IPS DF 19.7 (cell line): ENCODE measurements around the gene TAF3.

Experiments used
- DNase-seq: peaks from one replicate; pipeline ENCODE4 v3.0.0-alpha.2; 2013; ENCODE audit warnings: low read depth, low spot score

Gene TAF3

DNA sequence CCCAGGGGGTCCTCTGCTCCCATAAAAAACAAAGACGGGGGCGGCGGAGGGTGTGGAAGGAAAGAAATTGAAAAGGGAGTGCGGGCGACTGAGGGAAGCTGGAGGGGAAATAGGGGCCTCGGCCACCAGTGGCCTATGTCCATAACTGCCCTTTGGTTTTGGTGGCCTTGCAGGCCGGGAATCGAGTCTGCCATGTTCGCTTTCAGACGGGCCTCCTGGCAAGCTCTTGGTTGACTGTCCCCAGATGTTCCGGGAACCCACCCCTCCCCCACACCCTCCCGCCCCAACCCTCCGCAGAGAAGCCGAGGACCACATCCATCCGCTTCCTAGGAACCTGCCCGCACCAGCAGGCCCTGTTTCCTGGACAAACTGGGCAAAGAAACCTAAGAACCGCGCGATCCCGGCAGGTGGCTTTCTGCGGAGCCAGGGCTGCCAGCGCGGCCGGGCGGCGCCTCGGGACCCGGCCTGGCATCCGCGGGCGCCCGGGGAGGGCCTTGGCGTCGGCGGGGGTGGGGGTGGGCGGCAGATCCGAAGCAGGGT, 216.2 kb downstream of the TAF3 start:
- no peak for DNase-seq

DNA sequence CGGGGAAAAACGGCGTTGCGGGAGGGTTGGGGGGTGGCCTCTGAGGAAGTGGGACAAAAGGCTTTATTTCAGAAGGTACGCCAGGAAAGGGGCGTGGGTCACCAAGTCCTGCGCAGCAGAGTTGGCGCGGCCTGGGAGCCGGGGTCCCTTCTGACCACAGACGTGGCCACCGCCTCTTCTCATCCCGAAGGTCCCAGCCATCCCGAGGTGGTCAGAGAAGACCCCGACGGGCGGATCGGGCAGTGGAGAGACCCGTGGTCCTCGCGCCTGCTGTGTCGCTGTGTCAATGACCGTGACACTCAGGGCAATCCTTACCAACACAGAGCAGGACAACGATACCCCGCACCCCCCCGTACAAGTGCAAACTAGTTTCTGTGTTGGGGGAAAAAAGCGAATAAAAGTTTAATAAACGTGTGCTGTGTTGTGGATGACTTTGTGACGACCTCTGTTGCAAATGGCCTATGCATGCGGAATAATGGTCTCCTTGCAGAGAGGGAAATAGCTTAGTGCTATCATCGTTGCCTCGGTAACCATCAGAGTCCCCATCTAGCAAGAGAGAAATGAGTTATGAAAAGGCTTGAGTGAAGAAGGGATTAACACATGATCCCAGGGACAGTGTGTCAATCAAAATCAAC, 216.8 kb downstream of the TAF3 start:
- no peak for DNase-seq

DNA sequence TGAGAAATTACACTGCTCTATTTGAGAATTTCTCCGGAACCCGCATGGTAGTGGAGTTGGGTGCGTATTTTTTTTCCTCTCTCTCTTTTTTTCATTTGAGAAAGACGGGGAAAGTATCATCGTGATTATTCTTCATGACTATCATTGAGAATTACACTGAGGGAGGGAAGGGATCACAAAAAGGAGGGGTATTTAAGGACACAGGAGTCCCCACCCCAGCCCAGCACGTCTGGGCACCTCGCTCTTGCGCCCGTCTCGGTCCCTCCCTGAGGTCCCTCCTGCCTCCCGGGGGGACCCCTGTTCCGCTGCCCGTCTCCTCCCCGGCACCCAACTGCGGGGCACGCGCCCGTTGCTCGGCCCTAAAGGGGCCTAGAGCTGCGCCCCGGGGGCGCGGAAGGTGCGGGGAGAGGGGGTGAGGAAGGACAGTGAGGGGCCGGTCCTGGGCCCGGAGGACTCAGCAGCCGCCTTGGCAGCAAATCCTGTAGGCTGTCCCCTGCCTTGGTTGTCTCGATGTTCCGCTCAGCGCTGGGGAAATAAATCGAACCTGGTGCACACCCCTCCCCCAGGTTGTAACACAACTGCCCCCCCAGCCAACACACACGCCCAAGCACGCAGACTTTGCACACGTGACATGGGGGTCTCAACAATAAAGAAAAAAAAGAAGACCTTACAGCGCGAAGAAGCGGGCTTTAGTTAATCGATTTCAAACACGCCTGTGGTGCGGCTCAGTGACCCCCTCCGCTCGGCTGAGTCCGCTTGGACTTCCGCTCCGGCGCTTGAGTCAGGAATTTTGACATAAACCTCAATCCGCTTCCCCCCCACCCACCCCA, 217.6 kb downstream of the TAF3 start:
- DNase-seq = no peak

DNA sequence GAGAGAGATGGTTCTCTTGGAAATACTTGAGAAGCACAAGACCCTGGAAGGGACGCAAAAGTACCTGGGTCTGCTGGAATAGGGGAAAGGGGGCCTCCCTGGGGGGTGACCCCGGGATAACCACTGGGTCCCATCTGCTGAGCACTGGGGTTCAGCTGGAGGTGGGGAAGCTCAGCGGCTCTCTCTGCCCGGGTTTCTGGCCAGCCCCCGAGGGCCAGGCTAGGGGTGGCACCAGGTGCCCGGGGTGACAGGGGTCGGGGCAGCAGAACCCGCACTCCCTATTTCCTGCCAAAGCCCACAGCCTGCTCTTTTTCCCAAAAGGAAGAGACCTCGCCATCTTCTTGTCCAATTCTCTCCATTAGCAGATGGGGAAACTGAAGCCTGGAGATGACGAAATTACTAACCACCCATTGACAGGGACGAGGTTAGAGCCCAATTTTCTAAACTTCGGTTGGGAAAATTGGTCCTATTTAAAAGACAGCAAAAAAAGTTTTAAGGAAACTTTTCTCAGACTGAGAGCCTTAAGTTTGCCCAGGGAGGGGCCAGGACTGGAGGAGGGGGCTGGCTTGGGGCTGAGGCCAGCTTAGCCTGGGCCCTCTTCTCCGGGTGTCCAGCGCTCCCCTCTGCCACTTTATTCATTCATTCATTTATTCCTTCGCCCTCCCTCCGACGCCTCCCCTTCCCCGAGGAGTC, 218.3 kb downstream of the TAF3 start:
- DNase-seq = no peak

DNA sequence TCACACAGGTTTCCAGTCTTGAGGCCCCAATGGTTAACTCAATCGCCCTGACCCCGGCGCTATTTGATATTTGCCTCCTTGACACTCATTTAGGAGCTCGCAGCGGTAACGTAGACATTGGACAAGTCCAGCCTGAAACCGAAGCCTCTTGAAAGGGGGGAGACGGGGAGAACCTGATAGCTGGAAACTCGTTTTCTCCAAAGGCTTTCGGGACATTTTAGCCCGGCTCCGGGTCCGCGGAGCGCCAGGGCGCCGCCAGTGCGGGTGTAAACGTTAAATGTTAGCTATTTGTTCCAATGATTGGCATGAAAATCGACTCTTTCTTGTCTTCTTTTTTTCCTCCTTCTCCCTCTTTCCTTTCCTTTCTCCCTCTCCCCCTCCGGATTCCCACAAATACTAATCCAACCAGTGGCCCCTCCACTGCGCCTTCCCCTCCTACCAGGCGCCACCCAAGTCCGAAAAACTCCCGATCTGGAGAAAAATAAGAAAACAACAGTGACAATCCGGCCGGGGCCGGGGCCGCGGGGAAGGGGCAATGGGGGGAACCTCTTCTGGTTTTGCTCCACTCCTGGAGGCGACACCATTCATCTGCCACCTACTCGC, 219.0 kb downstream of the TAF3 start:
- no peak for DNase-seq

DNA sequence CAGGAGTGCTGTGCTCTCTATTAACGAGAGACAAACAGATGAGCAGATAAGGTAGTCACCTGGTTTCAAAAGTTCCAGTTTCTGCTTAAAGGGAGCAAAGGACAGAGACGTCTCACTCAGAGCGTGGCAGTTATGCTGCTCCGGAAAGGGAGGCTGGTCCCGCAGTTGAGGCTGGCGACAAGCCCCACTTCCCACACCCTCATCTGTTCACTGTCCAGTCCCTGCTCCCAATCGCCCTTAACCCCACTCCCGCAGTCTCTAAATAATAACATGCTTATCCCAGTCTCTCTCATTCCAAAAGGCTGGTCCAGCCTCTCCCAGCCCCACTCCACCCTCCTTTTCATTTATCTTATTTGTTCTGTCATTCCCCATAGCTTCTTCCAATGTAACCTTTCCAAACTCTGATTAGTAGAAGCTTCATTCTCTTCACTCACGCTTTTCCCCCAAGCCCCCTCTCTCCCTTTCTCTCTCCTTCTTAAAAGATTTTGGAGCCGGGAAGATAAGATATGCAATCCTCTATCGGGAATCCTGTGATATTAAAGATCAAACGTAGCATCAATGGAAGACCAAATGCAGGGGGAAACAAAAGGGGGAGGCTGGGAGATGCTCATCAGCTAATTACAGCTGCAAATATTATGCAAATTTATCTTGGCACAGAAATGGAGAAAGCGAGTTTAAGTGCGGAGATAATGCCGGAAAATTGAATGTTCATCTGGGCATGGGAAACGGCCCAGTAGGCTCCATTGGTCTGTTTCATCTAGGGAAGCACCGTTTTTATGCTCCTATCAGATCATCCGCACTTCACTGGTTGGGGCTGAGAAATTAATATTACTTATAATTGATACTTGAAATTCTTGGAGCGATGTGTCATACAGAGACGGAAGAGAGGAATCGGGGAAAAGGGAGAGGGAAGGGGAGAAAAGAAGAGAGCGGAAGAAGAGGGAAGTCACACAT, 219.9 kb downstream of the TAF3 start:
- no peak for DNase-seq

DNA sequence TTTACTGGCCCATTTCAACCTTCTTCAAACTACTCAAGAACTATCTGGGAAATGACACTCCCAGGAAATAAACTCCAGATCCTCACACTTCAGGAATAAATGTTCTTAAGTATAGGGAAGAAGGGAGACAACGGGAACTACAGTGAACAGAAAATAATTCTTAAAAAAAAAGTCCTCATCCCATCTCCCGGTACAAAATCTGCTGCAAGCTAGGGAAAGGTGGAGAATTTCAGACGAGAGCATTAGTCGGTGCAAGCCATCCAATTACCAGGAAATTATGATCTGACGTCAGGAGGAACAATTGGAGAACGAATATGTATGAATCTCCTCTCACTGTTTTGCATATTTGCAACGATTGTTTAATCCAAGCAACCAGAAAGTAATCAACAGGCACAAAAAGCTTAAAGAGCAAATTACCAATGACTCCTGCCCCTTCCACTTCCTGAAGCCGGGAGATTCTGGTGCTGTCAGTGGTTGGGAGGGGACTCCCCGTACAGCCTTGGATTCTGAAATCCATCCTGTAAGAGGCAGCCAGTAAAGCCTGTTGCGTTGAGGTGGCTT, 221.1 kb downstream of the TAF3 start:
- DNase-seq = no peak

DNA sequence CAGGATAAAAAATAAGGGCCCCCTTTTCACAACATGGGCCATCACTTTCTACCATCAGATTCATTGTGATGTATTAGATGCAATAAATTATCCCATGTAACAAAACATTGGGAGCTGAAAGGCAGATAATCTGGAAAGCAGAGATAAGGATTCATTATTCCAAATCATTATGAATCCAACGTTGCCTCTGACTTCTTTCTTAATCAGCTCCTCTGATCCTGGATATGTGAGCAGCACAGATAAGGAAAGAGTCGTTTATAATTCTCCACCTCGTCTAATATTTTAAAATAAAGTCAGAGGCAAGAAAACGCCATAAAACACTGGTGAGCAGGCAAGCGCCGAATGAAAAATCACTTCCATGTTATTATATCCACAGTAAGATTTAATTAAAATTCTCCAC, 222.3 kb downstream of the TAF3 start:
- no peak for DNase-seq

DNA sequence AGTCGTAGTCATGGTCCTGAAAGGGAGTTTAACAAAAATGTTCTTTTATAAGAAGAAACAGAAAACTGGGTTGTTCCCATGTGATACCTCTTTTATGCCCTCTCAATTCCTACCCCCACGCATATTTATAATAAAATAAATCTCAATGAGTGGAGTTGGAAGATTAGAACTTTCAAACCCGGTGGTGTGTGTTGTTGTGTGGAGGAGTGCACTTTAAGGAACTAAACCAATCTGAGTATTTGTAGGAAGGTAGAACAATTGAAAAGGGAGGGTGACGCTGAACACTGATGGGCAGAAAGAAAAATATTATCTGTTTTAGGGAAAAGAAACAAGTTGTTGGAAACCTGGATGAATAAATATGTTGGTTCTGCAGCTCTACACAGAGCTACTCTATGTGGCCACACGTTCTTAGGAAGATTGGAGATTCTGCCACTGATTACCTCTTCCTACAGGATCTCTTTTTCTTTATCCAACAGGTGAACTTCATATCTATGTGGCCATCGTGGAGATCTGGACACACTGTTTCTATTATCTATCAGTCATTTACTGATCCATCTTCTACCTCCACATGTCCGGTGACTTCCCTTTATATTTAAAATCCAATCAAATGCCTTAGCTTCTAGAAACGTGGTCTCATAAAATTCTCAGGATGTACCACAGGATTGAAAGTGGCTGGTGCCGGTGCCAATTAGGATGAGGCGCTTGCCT, 223.1 kb downstream of the TAF3 start:
- DNase-seq = no peak

DNA sequence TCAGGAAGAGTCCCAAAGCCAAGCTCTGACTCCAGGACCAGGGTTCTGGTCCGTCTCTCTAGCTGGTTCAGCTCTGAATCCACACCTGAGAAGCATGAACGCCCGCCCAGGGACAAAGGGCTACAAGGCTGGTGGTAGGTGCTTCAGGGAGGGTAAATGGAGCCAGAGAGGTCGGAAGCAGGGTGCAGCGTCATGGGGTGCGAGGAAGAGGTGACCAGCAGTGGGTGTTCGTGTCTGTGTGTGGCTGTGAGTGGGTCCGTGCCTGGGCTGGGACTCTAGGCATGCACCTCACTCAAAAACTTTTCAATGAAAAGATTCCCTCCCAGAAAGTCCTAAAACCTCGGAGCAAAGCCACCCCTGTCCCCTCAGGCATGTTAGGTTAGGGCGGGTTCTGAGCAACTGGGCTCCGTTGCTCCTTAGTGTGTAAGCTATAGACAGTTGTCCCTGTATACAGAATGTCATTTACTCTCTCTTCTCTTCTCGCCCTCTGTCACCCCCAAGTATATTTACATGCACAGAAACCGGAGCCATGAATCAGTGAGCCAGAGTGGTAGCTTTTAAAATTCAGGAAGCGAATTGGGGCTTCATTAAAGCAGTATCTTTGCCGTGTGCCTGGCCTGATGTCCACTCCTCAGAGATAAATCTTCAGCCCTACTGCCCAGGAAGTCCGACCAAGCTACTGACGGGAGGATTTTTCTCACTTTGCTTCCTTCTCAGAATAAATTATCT, 223.9 kb downstream of the TAF3 start:
- no peak for DNase-seq

DNA sequence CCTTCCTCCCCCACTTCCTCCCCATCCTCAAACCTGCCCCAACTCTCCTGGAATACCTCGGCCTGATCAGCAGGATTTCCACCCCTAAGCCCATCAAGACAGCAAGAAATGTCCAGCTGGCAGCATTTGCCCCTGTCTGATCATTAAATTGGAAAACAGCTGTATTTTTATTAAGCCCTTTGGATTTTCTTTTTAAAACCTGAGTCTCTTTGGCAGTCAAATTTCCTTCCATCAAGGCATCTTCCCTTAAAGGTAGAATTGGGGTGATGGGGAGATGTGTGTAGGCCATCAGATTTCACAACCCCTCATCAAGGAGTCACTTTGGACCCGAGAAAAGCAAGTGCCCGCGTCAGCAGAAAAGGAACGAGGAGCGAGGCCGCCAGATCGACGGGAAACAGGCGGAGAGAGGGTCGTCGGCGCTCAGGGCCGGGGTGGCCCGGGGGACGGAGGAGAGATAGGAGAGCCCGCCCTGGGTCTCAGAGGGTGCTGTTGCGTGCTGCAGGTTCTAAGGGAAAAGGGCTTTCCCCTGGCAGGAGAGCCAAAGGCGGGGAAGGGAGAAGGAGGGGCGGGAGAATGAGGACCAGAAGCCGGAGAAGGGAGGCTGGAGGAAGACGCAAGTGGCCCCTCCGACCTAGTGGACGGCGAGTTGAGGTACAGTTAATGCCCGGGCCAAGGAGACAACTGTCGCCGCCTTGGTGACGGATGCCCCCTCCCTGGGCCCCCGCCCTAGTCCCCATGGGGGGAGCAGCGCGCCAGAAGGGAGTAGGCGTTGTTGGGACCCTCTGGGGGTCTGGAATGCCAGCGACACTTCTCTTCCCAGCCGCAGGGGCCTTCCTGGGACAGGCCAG, 224.6 kb downstream of the TAF3 start:
- no peak for DNase-seq

DNA sequence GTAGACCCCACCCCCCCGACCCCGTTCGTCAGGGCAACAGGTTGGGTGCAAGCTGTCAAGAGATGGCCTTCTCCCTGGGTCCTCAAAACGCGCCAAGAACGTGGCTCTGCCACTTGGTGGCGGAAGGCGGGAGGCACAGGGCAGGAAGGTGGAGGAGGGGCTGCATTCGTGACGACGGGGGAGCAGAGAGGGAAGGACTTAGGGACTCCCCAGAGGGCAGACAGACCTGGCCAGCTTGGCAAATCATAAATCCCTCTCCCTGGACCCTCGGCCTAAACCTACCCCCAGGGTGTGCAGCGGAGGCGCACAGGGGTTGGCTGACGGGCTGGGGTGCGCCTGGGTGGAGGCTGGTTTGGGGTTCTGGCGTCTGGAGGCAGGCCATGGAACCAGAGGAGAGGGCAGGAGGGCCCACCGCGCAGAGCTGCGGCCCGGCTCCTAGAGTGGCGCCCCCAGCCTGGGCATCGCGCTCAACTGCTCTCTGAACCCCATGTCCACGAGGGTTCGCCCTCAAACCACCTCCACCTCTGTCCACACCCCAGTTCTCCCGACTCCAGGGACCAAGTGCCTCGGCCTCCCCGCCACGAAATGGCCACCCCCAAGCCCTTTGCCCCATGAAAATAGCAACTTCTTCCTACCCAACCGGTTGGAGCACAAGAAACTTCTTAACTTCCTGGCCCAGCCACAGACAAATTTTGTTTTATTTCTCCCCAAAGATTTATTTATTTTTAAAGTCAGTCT, 225.4 kb downstream of the TAF3 start:
- no peak for DNase-seq

DNA sequence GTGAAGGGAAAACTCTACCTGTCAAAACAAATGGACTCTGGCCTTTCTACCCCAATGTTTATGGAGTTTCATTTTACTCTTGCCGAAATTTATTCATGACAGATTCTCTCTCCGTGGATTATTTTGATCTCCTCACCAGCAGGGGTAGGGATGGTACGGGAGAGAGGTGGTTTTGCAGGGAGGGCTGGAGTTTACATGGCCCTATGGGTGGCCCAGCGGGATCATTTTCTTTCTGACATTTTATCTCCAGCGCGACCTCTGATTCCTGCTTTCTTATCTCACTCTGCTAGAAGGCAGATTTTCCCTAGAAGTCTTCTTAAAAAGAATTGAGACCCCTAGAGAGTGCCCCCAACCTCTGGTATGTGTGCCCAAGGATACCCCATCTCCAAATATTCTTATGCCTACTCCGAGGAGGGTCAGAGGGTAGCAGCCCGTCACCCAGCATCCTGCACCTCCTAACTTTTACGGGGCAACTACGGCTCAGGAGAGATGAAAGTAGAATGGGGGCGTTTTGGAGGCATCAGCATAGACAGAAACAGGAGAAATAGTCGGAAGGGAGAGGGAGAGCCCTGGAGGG, 226.1 kb downstream of the TAF3 start:
- no peak for DNase-seq

DNA sequence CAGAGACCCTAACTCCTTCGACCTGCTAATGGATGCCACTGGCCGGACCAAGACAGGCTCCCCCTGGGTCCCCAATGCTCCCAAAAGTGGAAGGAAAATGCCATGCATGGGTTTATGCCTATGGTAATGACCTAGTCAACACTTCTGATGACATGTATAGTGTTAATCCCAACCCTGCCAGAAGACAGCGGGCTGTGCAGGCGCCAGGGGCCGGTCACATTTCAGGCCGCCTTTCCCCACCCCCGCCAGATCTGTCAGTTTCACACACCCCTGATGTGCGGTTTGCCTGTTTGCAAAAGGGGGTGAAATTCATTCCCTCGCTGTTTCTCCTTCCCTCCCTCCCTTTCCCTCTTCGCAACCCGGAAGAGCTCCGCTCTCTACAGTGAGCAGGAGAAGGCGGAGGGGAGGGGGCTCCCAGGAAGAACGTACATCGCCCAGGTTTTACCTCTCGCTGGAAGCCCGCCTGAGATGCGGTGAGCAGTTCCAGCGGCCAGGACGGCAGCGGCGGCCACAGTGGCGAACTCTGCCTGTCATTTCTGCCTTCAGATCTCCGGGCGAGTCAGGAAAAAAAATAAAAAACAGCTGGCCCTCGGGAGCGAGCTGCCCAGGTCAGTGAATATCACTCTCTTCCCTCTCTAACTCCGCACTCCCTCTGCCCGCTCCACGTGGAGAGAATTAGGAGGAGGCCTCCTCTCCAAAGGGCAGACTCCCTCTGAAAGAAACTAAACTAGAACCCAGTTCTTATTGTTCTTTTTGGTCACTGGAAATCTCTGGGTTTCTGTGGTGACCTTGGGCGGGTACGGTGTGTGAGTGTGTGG, 226.8 kb downstream of the TAF3 start:
- no peak for DNase-seq

DNA sequence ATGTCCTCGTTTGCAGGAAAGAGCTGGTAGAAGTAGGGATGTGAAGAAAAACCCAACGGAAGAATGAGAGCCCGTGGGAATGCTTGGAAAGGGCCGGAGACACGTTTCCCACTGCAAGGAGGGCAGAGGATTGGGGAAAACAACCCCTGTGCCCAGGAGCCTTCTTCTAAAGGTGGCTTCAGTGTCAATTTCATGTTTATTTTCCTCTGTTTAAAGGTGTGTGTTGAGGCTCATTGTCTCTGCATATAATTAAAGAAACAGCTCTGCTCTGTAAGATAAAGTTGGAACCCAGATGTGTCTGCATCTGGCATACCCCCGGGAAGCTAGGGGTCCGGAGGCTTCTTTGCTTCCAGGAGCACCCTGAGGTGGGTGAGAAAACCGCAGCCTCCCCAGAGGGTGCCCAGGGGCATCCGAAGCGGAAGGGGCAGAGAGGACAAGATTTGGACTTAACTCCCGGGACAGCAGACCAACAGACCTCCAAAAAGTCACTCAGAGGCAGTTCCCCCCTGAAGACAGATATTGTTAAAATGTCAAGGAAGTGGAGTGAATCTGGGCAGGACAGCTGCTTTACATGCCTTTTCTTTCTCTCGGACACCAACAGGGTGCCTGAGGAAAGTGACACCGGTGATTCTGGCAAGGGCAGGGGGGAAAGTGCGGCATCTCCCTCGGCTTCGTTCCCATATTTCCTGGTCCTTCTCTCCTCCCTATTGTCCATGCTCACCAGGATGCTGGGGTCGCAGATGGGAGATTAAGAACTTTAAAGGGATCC, 227.6 kb downstream of the TAF3 start:
- DNase-seq = no peak
